ENCODE measurements around the gene NUDT9.
"Not testable (repeated sequence)": the region's sequence is repeated elsewhere in the genome, so short reads cannot be mapped to it uniquely, and the experiment has no call there.

NUDT9 gene

GRCh38 chr4:87387237-87387636 is 35.1 kb upstream of the NUDT9 start:
- no peak for TF ChIP-seq CTCF (IDR thresholded peaks at IDR 0.05; ENCODE audit: control insufficient read depth, insufficient read depth, low read depth, low read length, missing control alignments)
- no peak overlapping the region for H3K4me3 ChIP-seq (ENCODE audit: control insufficient read depth, low read depth, low read length)
- DNase-seq (ENCODE audit: low read depth), result no peak

GRCh38 chr4:87388901-87389300 is 33.5 kb upstream of the NUDT9 start:
- TF ChIP-seq CTCF (IDR thresholded peaks at IDR 0.05; ENCODE audit: control insufficient read depth, insufficient read depth, low read depth, low read length, missing control alignments), result no peak
- H3K4me3 ChIP-seq (ENCODE audit: control insufficient read depth, low read depth, low read length), result no peak overlapping the region
- no peak for DNase-seq (ENCODE audit: low read depth)

- H3K4me3 ChIP-seq (ENCODE audit: control insufficient read depth, low read depth, low read length), result peak overlapping the region; percentile 49
These were observed 32.3 kb upstream of the NUDT9 start for GRCh38 chr4:87390055-87390454.

GRCh38 chr4:87390551-87390890 is 31.9 kb upstream of the NUDT9 start:
- peak overlapping the region; percentile 49 for H3K4me3 ChIP-seq (ENCODE audit: control insufficient read depth, low read depth, low read length)
- no peak for DNase-seq (ENCODE audit: low read depth)
- no peak for TF ChIP-seq CTCF (IDR thresholded peaks at IDR 0.05; ENCODE audit: control insufficient read depth, insufficient read depth, low read depth, low read length, missing control alignments)

More at GRCh38 chr4:87390055-87390454, 32.3 kb upstream of the NUDT9 start:
- DNase-seq (ENCODE audit: low read depth), result not testable (repeated sequence)

DNA sequence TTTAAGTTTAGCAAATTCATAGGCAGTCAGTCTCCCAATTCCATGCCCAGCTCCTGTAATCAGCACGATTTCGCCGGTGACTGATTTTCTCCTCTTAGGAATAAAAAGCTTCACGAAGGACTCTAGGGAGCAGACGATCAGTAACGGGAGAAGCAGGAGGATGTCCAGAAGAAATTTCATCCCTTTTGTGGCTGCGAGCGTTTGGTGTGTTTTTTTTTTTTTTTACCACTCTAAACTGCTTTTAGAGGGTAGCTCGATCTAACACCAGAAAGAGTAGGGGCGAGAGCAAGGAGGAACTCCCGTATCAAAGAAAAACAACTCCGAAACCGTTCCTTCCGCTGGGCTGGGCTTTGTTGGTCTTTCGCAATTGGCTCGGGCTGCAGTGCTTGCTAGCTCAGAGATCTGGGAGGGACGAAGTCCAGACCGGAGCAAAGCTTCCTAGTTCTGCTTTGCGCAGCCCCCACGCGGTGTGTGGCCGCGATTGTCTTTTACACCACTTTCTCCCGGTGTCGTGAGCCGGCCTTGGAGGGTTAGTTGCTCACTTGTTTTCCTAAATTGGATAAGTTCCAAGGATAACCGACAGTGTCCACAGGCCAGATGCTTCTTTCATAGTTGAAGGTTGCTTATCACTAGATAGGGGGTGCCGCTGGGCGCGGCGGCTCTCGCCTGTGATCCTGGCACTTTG is 31.3 kb upstream of the NUDT9 start, which contains the start of gene HSD17B11:
TSS of gene HSD17B11 (minus strand) at position 298 of the 685 bp plus-strand sequence. CDS start at position 180, 118 bp downstream.
- TF ChIP-seq CTCF (IDR thresholded peaks at IDR 0.05; ENCODE audit: control insufficient read depth, insufficient read depth, low read depth, low read length, missing control alignments), result no peak
- H3K4me3 ChIP-seq (ENCODE audit: control insufficient read depth, low read depth, low read length), result peak within 1 kb of the TSS; percentile 49
- DNase-seq (ENCODE audit: low read depth), result peak; percentile 67

- peak overlapping the region; percentile 49 for H3K4me3 ChIP-seq (ENCODE audit: control insufficient read depth, low read depth, low read length)
- DNase-seq (ENCODE audit: low read depth), result no peak
- no peak for TF ChIP-seq CTCF (IDR thresholded peaks at IDR 0.05; ENCODE audit: control insufficient read depth, insufficient read depth, low read depth, low read length, missing control alignments)
These were observed 30.8 kb upstream of the NUDT9 start for GRCh38 chr4:87391576-87392054.

GRCh38 chr4:87392183-87392582 is 30.2 kb upstream of the NUDT9 start:
- no peak for TF ChIP-seq CTCF (IDR thresholded peaks at IDR 0.05; ENCODE audit: control insufficient read depth, insufficient read depth, low read depth, low read length, missing control alignments)
- H3K4me3 ChIP-seq (ENCODE audit: control insufficient read depth, low read depth, low read length), result no peak overlapping the region
- DNase-seq (ENCODE audit: low read depth), result no peak

GRCh38 chr4:87395073-87395472 is 27.3 kb upstream of the NUDT9 start:
- not testable (repeated sequence) for H3K4me3 ChIP-seq (ENCODE audit: control insufficient read depth, low read depth, low read length); DNase-seq (ENCODE audit: low read depth)

GRCh38 chr4:87395851-87396250 is 26.5 kb upstream of the NUDT9 start:
- not testable (repeated sequence) for DNase-seq (ENCODE audit: low read depth); H3K4me3 ChIP-seq (ENCODE audit: control insufficient read depth, low read depth, low read length)

Measured in AG09309 (cell line).